ENCODE data around the gene MYH7B.

Gene MYH7B

GRCh38 chr20:34974246-34974645, 18.6 kb downstream of the MYH7B start:
- FAIRE-seq (no peak), DNase-seq (ENCODE audit: low spot score) (no peak)

- FAIRE-seq (no peak), DNase-seq (ENCODE audit: low spot score) (no peak)
Measured at GRCh38 chr20:34976286-34976685, 20.6 kb downstream of the MYH7B start.

GRCh38 chr20:34977365-34978091, 21.9 kb downstream of the MYH7B start:
- FAIRE-seq (no peak), DNase-seq (ENCODE audit: low spot score) (no peak)

- DNase-seq (ENCODE audit: low spot score): no peak
- FAIRE-seq: no peak
Measured at GRCh38 chr20:34978092-34978744, 22.6 kb downstream of the MYH7B start.

GRCh38 chr20:34979366-34980153, 23.9 kb downstream of the MYH7B start:
- no peak for FAIRE-seq
- no peak for DNase-seq (ENCODE audit: low spot score)

- no peak for DNase-seq (ENCODE audit: low spot score)
- peak; percentile 40 for FAIRE-seq
Measured at GRCh38 chr20:34980543-34981233, 25.0 kb downstream of the MYH7B start.

GRCh38 chr20:34982270-34983088, 26.8 kb downstream of the MYH7B start:
- FAIRE-seq (peak; percentile 62), DNase-seq (ENCODE audit: low spot score) (no peak)

GRCh38 chr20:34983089-34983820, 27.6 kb downstream of the MYH7B start:
- DNase-seq (ENCODE audit: low spot score): no peak
- FAIRE-seq: no peak

GRCh38 chr20:34983995-34984735, 28.5 kb downstream of the MYH7B start:
- DNase-seq (ENCODE audit: low spot score) (no peak), FAIRE-seq (no peak)

- FAIRE-seq: no peak
- no peak for DNase-seq (ENCODE audit: low spot score)
Measured at GRCh38 chr20:34984756-34985261, 29.1 kb downstream of the MYH7B start.

GRCh38 chr20:34985461-34986310, 30.0 kb downstream of the MYH7B start:
- peak; percentile 35 for FAIRE-seq
- DNase-seq (ENCODE audit: low spot score): no peak

- FAIRE-seq: no peak
- DNase-seq (ENCODE audit: low spot score): no peak
Measured at GRCh38 chr20:34986311-34987287, 30.9 kb downstream of the MYH7B start.

GRCh38 chr20:34987288-34988190, 31.9 kb downstream of the MYH7B start:
- no peak for DNase-seq (ENCODE audit: low spot score)

GRCh38 chr20:34988191-34988540, 32.5 kb downstream of the MYH7B start:
- DNase-seq (ENCODE audit: low spot score): no peak
- no peak for FAIRE-seq

More at GRCh38 chr20:34987288-34988190, 31.9 kb downstream of the MYH7B start:
- no peak for FAIRE-seq

- FAIRE-seq (no peak), DNase-seq (ENCODE audit: low spot score) (no peak)
Measured at GRCh38 chr20:34989118-34989517, 33.5 kb downstream of the MYH7B start.

GRCh38 chr20:34989670-34990069, 34.0 kb downstream of the MYH7B start:
- DNase-seq (ENCODE audit: low spot score): no peak
- FAIRE-seq: no peak
